Fibroblast of skin of back (primary cell): ENCODE results near the gene NRARP.

ENCODE experiments used
- DNase-seq: peaks from one replicate; pipeline ENCODE4 v3.0.0-alpha.2; 2013

The NRARP gene

DNA sequence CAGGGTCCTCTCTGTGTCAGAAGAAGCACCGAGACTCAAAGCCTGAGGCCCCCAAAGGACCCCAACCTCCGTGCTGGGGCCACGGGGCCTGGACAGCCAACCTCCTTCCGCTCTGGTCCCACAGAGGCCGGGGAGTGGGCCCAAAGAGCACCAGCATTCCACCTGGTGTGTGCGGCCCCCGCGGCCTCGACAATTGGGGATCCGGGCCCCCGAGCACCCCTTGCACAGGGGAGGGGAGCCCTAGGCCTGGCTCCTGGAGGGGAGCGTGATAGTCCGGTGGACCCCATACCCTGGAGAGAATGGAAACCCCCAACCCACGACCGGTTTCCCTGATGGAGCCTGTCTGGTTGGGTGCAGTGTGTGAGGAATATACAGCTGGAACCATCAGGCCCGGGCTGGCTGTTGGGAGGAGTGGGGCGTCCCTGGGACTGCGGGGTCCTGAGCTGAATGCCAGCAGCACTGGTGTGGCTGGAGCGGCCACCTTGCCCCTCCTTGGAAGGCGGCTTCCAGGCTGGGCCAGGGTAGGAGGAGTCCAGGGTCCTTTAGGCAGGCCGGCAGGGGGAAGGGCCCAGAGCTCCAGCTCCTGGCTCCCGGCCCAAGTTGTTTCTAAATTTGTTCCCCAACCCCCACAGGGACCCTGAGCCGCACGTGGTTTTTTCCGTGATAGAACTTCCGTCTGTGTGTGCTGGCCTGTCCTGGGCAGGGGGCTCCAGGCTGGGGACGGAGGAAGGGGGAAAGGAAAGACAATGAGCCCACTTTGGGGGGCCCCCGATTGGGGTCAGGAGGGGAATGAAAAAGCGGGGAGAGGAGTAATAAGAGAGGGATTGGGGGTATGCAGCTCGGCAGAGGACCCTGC, 25.4 kb downstream of the NRARP start:
- DNase-seq: peak; percentile 53

GRCh38 chr9:137275588-137276472, 26.2 kb downstream of the NRARP start:
- DNase-seq: no peak

GRCh38 chr9:137275203-137275587, 26.9 kb downstream of the NRARP start:
- no peak for DNase-seq

DNA sequence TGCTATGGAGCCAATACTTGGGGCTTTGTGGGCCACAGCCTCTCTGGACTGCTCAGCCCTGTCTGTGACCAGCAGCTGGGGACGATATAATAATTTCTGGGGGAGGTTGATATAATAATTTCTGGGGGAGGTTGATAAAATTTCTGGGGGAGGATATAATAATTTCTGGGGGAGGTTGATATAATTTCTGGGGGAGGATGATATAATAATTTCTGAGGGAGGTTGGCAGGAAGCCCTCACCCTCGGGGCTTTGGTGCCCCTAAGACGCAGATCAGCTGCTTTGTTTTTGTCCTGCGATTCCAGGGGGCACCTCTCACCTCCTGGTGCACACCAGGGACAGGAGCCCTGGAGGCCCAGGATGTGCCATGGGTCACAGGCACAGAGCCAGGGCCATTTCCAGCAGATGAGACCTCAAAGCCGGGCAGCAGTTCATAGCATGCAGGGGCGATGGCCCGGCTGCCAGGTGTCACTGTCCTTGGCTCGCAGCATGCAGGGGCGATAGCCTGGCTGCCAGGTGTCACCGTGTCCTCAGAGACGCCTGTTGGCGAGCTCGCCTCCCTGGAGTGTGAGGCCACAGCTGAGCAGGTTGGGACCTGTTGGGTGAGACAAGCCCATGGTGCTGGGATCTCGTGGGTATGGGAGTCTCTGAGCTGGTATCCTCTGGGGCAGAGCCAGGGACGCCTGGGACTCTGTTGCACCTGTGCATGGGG, 28.3 kb downstream of the NRARP start:
- DNase-seq: no peak

DNA sequence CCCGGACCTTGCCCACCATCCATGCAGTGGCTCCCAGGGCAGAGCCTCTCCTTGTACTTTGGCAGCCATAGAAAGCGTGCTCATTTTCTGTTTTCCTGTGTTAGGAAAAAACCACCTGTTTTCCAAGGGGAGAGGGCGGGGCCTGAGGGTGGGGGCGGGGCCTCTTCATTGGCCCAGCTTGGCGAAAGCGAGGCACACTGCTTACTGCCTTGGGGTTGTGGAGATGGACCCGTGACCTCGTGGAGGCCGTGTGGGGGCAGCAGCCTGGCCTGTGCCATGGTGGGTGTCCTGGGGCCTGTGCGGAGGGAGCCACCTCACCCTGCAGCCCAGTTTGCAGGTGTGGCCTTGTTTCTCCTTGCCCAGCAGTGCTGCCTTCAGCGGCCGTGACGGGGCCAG, 29.0 kb downstream of the NRARP start:
- DNase-seq: no peak

- DNase-seq: no peak
These were observed 29.6 kb downstream of the NRARP start for GRCh38 chr9:137272241-137273094.

DNA sequence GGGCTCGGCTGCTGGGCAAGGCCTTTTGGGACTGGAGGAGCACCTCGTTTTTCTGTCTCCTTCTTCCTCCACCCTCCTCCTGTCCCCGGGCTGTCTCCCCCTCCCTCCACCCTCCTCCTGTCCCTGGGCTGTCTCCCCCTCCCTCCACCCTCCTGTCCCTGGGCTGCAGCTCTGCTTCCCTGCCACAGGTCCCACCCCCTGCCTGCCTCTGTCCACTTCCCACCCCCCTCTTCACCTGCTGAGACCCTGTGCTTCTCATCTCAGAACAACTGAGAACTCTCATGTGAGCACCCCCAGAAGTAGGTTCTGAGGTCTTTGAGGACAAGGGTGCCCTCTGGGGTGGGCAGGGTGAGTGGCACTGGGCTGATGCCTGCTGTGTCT, 30.4 kb downstream of the NRARP start:
- DNase-seq: no peak

DNA sequence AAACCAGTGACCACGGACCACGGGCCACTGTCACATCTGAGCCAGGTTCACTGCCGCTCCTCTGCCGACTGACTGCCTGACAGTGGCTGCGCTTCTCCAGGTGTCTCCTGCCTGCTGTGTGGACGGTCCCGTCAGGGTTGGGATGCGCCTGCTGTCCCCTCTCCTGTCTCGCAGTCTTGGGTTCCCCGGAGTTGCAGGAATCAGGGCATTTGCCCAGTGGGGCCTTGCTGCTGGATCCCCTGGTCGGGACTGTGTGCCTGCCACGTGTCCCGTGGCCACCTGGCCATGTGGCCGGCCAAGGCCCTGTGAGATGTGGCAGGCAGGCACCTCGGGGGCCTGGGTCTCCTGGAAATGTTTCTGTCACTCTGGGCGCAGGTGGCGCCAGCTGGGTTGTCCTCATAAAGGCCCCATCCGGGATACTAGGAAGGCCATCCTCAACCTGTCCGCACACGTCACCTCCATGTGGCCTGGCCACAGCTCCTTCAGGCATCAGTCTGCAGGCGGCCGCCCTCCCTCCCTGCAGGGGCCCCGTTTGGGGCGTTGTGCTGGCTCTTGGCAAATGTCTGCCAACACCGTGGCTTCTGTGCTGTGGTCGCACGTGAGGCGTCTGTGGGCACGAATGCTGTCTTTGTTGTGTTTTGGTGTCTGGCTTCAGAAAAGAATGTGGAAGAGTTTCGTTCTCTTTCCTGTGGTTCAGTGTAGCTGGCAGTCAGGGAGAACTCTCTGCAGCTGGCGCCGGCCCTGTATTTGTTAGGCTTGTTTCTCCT, 31.0 kb downstream of the NRARP start:
- DNase-seq: no peak

- DNase-seq: no peak
These were observed 32.8 kb downstream of the NRARP start for GRCh38 chr9:137269231-137269772.

GRCh38 chr9:137268538-137269201, 33.4 kb downstream of the NRARP start:
- DNase-seq: no peak

DNA sequence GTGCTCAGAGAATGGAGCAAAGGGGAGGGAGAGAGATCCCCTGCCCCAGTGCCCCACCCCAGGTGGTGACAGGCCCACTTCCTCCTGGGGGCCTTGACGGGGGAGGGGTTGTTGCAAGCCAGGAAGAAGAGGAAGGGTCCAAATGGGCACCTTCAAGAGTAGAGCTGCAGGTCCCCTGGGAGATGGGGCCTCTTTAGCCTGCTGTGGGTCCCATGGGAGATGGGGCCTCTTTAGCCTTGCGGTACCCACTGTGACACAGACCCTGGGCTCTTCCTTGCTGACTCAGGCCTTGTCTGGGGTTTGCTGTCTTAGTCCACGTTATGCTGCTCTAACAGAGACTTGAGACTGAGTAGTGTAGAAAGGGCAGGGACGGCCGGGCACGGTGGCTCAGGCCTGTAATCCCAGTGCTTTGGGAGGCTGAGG, 34.1 kb downstream of the NRARP start:
- DNase-seq: no peak

DNA sequence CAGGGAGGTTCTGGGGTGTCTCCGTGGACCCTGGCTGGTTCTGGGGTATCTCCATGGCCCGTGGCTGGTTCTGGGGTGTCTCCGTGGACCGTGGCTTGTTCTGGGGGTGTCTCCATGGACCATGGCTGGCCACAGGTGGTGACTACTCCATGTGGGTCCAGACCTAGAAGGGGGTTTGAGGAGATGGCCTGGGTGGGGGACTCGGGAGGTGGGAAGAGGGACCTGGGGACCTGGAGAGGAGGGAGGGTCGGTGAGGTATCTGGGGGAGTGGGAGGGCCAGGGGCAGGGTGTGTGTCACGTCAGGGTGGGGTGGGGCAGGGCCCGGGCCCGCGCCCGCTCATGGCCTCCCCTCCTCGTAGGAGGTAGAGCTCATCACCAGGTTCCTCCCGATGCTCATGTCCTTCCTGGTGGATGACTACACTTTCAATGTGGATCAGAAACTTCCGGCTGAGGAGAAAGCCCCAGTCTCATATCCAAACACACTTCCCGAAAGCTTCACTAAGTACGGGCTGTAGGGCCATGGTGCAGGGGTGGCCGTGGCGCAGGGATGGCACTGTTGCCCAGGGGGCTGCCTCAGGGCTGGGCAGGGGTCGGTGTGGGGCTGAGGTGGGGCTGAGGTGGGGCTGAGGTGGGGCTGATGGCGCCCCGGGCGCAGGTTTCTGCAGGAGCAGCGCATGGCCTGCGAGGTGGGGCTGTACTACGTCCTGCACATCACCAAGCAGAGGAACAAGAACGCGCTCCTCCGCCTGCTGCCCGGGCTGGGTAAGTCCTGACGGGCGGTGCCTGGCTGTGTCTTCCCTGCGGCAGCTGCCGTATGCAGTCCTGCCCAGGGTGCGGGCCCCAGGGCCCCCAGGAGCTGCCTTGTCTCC, 35.3 kb downstream of the NRARP start:
- DNase-seq: no peak

DNA sequence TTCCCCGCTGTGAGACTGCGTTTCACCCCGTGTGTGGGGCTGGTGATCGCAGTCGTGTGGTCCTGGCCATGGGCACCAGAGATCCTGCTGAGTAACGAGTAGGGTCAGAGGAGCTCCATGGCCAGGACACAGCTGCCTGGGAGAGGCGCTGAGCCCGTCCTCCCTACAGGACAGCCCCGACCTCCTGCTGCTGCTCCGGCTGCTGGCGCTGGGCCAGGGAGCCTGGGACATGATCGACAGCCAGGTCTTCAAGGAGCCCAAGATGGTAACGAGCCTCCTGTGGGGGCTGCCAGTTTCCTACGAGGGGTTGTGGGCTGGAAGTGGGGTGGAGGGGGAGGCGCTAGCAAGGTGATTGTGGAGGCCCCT, 35.9 kb downstream of the NRARP start:
- DNase-seq: no peak

DNA sequence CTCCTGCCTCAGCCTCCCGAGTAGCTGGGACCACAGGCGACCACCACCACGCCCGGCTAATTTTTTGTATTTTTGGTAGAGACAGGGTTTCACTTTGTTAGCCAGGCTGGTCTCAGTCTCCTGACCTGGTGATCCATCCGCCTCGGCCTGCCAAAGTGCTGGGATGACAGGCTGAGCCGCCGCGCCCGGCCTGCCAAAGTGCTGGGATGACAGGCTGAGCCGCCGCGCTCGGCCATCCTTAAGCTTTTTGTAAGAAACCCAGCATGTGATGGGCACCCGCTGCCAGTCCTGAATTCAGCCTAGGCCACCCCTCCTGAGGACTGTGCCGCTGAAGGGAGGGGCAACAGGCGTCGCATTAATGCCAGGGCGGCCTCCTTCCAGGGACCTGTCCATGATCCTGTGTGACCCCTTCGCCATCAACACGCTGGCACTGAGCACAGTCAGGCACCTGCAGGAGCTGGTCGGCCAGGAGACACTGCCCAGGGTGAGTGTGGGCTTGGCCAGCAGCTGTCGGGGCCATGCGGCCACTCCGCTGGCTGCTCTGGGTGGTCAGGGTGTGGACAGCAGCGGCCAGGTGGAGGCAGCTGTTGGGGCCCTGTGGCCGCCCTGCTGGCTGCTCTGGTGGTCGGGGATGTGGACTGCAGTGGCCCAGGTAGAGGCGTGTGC, 36.4 kb downstream of the NRARP start:
- DNase-seq: no peak

DNA sequence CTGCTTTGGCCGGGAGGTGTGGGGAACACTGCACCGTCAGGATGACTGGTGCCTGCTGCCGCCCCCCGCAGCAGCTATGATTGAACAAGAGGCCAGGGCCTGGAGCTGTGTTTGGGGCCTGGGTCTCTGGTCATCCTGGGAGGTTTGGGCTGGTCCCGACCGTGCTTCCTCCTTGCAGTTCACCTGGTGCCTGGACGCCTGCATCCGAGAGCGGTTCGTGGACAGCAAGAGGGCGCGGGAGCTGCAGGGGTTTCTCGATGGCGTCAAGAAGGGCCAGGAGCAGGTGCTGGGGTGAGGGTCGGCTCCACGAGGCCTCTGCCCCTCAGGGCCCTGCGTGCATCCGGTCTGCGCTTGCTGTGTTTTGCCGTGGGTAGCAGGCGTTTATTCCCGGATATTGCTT, 38.0 kb downstream of the NRARP start:
- DNase-seq: no peak

DNA sequence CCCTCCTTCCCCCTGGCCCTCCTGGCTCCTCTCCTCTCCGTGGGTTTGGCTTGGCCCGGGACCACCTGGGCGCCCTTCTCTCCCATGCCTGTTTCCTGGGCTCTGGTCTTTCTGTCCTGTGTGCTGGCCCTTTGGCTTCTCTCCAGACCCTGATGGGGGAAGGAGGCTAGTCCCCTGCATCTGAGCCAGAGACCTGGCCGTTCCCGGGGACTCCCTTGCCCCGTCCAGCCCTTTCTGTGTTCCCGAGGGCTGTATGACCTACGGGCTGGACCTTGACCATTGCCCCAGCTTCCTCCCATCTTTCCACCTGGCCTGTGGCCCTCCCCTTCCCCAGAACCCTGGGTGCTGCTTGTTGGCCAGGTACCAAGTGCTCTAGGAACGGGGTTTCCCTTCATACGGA, 38.6 kb downstream of the NRARP start:
- no peak for DNase-seq

GRCh38 chr9:137262909-137263285, 39.2 kb downstream of the NRARP start:
- DNase-seq: no peak

GRCh38 chr9:137262173-137262908, 39.7 kb downstream of the NRARP start:
- peak; percentile 56 for DNase-seq
